HG03354 (cell line): Measurements from ENCODE around the gene KDM4C.
"Not testable (repeated sequence)": the region's sequence is repeated elsewhere in the genome, so short reads cannot be mapped to it uniquely, and the experiment has no call there.

Experiments
- ATAC-seq: cut with Tn5 transposase; IDR thresholded peaks from one replicate; pipeline ENCODE4 v1.9.1; 2021; ENCODE audit warnings: mild to moderate bottlenecking; ENCODE audit not compliant: unreplicated experiment, poor library complexity, severe bottlenecking

KDM4C gene

DNA sequence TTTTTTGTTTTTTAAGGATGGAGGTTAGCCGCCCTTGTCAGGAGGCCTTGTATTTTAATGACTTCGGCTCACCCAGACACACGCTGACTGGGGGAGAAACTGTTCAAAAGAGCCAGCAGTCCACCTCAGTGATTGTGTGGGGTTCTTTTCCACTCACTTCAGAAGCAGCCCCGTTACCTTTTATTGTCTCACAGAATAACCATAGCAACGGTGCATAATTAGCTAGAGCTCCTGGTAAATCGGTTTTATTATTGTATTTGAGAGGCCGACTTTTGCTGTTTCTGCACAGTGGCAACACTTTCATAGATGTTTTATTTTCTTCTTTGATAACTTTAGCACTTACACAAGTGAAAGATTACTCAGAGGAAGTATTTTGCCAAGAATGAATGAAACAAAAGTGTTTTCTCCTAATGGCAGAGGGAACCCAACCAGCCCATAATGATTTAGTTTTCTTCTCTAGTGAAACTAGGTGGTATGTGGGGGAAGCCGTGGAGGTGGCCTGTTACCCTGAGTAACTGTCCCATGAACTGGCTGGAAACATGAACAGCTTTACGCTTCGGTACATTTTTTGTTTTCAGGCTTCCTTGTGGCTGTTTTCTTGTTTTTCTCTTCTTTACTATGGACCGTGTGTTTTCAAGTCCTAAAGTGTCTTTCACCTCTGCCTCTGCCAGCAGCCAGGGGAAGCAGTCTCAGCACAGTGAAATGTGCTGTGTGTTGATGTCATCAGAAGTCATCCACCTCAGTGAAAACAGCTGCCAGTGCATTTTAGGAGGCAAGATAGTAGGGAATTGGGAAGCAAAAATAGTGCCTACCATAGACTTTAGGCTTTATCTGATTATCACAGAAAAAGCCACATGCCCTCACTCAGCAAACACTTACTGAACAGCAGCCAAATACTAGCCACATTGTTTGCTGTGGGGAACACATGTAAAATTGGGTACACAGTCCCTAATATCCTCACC, 414.7 kb downstream of the KDM4C start:
- no peak for ATAC-seq

DNA sequence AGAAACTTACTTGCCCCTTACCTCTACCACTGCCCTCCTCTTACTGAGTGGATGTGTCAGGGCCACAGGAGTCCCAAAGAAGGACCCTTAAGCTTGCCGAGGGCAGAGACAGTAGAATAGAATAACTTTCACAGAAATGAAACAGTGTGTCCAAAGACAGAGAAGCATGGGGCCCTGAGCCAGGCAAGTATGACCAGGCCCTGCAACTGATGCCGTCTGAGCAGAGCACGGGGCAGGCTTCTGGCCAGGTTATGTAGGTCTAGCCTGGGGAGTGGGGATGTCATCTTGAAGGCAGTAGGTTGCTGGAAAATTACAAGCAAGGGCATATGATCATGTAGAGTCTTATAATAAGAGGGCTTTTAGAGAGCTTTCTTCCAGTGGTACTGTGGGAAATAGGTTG, 415.4 kb downstream of the KDM4C start:
- ATAC-seq: no peak

DNA sequence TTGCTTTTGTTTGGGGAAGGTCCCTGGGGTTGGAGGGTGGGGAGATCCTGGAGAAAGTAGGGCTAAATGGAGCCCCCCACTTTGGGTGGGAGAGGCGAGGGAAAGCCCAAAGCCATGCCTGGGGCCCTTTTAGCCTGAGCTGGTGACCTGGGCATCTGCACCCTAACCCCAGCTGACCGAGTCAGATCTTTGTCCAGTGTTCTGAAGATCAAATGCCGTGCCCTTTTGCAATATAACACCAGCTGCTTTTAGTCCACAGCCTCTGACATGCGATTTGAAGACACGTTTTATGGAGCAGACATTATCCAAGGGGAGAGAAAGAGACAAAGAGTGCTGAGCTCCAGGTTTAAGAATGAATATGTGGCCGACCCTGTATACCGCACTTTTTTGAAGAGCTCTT, 416.5 kb downstream of the KDM4C start:
- no peak for ATAC-seq

DNA sequence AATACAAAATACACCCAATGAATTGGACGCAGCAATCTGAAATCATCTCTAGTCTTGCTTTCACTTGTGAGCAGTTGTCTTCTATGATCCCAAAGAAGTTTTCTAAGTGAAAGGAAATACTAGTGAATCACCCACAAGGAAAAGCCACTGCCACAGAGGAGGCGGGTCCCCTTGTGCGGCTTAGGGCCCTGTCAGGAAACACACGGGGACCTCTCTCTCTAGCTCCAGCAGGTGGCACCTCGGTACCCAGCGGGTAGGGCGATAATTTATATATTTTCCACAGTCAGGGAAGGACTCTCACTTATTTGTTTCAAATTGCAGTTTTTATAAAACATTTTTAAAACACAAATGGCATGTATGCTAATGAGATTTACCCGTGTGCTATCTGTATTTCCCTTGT, 417.1 kb downstream of the KDM4C start:
- no peak for ATAC-seq

DNA sequence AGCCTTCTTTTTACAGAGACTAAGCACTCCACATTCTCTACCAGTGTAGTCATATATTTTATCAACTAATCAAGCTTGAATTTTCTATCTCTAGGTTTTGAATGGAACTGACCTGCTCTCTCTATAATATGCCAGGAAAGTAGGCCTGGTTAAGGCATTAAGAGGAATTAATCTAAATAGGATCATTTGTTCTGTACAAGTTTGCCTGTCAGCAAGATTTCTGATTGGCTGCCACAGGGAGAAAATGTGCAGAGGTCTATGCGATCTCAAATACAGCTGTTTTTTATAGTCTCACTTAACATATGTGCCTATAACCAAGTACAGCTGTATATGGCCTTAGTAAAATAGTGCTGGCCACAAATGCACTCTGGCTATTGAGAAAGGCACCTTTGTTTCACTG, 418.8 kb downstream of the KDM4C start:
- no peak for ATAC-seq

DNA sequence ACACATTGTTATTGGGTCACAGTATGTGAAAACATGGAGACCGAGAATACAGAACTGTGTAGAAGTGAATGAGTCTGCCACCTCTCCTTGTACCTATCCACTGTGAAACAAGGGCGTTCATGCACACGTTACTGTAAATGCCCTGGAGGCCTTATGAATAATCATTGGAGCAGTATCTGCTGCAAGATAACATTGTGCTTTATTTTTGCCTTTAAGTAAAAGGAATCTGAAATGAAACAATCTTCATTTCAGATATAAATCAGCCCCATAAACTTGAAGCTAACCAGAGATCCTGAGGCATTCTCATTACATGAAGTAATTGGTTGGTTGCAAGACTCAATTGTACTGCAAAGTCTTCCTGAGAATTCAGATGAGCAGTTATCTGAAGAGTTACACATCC, 419.6 kb downstream of the KDM4C start:
- no peak for ATAC-seq

DNA sequence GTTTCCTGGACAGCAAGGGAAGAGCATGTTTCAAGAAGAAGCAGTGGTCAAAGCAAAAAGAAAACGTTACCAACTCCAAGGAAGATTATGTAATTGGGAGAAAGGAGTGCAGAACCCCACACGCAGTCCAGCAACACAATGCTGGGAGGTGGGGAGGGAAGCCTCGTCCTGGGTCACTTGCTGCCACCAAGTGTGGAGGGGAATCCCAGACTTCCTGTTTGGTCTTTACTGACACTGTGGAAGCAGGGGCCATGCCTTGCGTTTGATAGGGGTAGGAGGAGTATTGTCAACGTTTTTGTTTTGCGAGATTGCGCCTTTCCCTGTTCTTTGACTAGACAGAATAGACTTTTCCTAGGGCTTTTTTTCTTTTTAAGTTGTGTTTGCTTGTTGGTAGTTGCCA, 421.0 kb downstream of the KDM4C start:
- no peak for ATAC-seq

DNA sequence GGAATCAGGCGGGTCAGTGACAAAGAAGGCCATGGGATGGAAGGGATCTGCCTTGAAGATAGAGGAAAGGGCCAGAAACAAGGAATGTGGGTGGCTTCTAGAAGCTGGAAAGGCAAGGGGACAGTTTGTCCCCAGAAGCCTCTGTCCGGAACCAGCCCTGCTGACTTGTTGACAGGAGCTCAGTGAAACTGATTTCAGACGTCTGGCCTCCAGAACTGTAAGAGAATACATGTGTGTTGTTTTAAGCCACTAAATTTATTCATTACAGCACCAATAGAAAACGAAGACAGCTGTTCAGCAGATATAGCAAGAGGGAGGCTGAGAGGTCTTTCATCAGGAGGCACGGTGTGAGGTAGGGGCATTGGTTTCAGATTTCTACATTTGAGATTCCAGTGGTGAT, 422.5 kb downstream of the KDM4C start:
- ATAC-seq: no peak

DNA sequence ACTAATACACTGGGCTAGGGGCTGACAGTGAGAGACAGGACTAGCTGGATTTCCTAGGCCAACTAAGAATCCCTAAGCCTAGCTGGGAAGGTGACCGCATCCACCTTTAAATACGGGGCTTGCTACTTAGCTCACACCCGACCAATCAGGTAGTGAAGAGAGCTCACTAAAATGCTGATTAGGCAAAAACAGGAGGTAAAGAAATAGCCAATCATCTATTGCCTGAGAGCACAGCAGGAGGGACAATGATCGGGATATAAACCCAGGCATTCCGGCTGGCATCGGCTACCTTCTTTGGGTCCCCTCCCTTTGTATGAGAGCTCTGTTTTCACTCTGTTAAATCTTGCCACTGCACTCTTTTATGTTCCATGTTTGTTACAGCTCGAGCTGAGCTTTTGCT, 425.4 kb downstream of the KDM4C start:
- not testable (repeated sequence) for ATAC-seq

DNA sequence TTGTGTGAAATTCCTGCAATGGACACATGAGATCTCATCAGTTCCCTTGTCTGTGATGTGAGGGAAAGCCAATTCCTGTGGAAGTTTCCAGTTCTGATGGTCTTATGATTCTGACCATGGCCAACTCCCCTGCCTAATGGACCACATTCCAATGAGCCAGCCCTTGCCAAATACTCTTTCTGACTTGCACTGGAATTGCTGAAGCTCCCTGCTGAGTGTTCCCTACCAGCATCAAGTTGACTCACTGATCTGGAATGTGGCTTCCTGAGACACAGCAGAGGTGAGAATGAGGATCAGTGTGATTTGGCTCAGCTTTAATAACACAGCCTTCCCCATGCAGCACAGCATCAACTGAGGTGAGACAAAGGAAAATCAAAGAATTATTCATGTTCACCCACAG, 427.8 kb downstream of the KDM4C start:
- no peak for ATAC-seq

DNA sequence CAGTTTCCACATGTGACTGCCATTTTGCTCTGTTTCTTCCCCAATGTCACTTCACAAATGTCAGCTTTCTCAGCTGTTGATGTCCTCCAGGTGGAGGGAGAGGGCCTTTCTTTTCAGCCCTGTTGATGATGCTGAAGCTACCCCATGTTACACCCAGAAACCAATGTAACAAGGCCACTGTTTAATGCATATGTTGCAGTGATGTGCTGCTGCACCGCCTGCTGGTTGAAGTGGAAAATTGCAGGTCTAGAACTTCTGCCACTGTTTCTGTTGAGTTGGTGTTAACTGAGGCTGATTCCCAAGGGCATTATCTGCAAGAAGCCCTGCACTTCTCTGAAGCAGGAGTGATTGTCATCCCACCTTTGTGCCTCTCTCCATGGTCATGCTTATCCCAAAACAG, 428.4 kb downstream of the KDM4C start:
- no peak for ATAC-seq

DNA sequence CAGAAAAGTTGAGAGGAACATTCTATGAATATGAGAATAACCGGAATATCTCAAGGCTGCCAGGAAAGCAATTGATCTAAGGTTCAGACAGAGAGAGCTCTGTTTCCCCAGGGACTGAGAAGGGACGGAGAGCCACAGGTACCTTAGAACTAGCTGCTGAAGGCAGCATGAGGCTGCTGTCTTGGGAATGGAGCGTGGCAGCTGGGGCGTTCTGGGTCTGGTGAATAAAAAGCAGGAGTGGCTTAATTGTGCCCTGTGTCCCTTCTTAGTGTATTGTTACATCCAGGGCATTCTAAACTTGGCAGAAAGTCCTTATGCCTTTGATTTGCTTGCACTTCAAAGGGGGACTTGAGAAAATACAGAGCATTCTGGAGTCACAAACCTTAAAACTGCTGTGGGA, 434.5 kb downstream of the KDM4C start:
- no peak for ATAC-seq

DNA sequence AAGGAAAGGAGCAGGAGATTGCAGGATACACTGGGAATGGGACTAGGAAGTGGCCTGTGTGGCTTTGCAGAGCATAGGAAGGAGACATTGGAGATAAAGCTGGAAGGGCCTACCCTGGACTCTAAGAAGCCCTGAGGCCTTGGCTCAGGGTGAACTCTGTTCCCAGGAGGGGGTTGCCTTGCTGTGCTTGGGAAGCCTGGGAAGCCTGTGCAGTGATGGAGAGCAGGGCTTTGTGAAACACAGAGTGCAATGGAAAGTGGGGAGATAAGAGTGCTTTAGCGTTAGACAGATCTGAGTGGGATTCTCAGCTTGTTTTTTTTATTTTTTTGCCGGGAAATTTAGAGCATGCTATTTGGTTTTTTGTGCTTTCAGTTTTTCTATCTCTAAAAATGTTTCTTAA, 437.8 kb downstream of the KDM4C start:
- ATAC-seq: no peak

DNA sequence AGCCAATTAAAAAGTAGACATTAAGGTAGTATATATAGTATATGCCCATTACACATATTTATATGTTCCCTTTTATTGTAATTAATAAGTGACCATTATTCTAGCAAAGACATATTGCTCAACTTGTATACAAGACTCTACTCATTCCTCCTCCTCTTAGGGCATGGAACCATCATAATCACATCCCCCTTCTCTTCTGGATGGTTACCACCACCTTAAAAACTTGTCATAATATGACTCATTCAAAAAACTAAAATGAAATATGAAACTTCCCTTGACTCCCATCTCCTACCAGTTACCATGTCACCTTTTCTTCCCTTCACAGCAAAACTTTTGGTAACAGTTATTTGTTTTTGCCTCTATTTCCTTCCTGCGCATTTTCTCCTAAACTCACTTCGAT, 438.7 kb downstream of the KDM4C start:
- ATAC-seq: no peak

DNA sequence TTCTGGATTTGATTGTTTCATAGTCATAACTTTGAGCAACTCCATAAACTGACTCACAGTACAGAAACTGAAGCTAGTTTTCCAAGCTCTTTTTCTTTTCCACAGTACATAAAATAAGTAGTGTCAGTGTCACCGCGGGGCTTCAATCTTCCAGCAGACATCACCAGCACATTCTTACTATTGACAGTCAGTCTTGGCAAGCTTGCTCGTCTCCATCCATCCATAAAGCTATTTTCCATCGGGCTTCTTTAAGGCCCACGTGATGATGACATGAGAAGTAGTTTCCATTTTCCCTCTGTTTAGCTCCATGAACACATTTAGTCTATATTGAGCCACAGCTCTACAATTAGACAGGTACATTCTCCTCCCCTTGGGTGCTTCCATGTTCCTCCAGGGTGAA, 443.4 kb downstream of the KDM4C start:
- ATAC-seq: no peak

DNA sequence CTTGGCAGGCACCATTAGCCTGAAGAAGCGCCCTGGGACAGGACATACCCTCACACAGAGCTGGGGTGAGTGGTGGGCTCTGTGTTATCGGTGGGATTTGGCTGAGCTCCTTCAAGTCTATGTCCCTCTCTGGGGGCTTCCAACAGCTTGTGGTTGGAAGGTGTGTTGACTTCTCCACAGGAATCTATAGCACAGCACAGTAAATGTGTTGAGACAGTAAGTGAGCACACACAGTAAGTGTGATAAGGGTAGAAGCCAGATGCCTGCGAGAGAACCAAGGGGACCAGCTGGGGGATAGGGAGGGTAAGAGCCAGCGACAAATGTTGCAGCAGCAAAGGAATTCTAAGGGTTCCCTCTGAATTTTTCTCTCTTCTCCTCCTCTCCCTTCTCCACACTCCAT, 448.0 kb downstream of the KDM4C start:
- ATAC-seq: no peak

DNA sequence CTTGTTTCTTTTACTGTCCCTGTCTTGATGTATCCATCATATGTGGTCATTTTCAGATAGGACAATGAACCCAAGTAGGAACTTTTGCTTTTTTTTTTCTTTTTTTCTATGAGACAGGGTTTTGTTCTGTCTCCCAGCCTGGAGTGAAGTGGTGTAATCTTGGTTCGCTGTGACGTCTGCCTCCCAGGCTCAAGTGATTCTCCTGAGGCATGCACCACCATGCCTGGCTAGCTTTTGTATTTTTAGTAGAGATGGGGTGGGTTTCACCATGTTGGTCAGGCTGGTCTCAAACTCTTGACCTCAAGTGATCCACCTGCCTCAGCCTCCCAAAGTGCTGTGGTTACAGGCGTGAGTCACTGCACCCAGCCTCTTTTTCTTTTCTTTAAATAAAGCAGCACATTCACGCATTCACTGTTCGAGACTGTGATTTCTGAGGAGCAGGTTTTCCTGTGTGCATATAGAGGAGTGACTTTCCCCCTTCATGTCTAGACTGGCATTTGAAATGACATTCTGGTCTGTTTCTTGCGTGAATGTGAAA, 448.5 kb downstream of the KDM4C start:
- ATAC-seq: no peak

DNA sequence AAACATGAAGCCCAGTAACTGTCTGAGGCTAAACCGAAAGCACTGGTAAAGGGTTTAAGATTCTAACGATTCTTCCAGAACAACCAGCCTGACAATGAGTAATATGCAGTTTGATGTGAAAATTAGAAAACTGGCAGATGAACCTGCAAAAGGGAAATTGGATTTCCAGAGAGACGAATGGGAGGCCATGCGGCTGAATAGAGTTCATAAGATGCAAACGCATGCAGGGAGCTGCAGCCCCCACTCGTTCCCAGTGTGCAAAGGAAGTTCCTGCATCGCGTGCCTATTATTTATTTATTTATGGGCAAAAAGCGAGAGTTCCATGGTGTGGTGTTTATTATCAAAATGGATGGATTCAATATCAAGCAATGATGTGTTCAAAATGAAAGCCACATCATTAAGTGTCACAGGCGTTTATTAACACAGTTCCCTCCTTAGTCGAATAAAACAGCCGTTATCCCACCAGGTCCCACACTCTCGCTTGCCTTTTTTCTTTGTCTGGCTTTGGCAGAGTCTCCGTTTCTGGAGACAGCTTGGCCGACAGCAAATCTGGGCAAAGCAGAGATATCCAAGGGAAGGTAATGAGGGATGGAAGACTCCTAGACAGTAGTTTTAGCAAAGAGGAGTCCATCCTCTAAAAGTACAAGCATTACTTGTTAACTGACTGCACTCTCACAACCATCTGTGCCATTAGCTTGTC, 451.4 kb downstream of the KDM4C start:
- no peak for ATAC-seq

DNA sequence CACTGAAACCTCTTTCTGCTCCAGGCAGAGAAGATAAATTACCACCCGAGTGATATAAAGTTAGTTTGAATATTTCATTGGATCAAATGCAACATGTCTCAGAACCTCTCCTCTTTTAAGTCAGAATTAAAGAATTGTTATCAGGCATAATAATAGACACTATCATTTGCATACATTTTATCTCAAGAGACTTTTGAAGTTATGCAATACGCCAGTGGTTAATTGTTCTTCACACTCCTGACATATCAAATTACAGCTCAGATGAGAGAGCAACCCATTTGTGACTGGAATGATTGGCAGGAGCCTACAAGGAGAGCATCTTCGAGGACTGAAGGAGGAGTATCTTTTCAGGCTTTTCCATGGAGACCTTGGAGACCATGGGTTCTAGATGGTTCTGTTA, 452.2 kb downstream of the KDM4C start:
- ATAC-seq: no peak

DNA sequence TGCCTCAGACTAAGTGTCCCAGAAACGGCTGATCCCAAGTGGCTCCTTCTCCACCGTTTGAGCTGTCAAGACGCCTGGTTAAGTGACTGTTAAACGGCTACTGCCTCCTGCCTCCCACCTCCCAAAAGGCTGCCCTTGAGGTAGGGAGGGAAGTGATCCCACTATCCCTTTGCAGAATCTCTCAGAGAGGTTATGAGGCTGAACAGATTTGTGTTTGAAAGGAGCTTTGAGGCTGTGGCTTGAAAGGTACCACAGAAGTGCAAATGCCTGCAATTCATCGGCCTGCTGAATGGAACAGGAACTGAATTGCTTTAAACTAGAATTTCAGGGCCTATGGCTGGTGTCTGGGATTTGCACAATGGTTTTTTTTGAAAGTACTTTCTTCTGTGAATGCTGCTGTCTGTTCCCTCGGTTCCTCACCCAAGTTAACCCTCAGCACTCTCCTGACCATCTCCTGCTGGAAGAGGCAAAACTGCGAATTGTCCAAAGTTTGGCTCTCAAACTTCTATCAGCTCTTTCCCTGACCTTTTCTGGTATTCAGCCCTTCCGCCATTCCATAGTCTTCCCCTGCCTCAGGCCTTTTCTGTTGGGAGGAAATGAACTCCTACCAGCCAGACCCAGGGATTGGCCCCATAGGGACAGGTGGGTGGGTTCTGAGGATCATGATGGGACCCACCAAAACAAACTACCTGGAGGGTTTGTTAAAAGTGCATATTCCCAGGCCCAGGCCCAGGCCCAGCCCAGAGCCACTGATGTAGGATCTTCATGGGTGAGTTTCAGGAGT, 453.3 kb downstream of the KDM4C start:
- ATAC-seq: no peak
